PC-9 (cell line): Measurements from ENCODE around the gene OR5B21. TPM values are rescaled to one million over a fixed set of nuclear protein-coding genes. Genes with fewer than 3 reads are reported as not detected.

Source experiments
- BruUV-seq: library from RNA; stranded (reverse); fragments of 400-500 nt; replicated peaks from 2 replicates; lab custom pipeline; 2021; lab: Mats Ljungman, UMichigan
- CTCF ChIA-PET: fragments of 300-600 bp; sonication (Branson Sonifier 250); formaldehyde crosslinking; loops from one replicate; lab custom pipeline; 2022; ENCODE audit warnings: antibody characterized with exemption; lab: Charles Lee
- POLR2A ChIA-PET: fragments of 300-600 bp; sonication (Branson Sonifier 250); formaldehyde crosslinking; loops from one replicate; lab custom pipeline; 2022; ENCODE audit warnings: antibody characterized with exemption; ENCODE audit not compliant: unreplicated experiment; lab: Charles Lee
- DNase-seq, 2 experiments: peaks; one replicate each; pipeline versions ENCODE4 v3.0.0 to v3.0.0-alpha.2; 2015 to 2022; ENCODE audit warnings: mixed read lengths in 1 of 2
- H2AFZ ChIP-seq: fragments of 200-600 bp; sonication (generic); 2 replicates; pipeline ENCODE4 v1.8.1; 2017; ENCODE audit warnings: antibody characterized with exemption
- H3F3A ChIP-seq: fragments of 200-600 bp; sonication (generic); 2 replicates; pipeline ENCODE4 v1.8.1; 2017; ENCODE audit warnings: antibody characterized with exemption, mild to moderate bottlenecking, low read depth; ENCODE audit not compliant: insufficient read depth
- H3K27ac ChIP-seq: fragments of 200-600 bp; sonication (generic); 2 replicates; pipeline ENCODE4 v1.6.1; 2016; ENCODE audit warnings: mixed run types
- H3K27me3 ChIP-seq: fragments of 200-600 bp; sonication (generic); 2 replicates; pipeline ENCODE4 v1.6.1; 2016; ENCODE audit warnings: low read depth, mixed run types; ENCODE audit not compliant: insufficient read depth
- H3K36me3 ChIP-seq: fragments of 200-600 bp; sonication (generic); 2 replicates; pipeline ENCODE4 v1.6.1; 2016; ENCODE audit warnings: low read depth, mixed run types
- H3K4me1 ChIP-seq: fragments of 200-600 bp; sonication (generic); replicated peaks from 2 replicates; pipeline ENCODE4 v1.6.1; 2016; ENCODE audit warnings: mixed run types; ENCODE audit not compliant: insufficient read depth
- H3K4me2 ChIP-seq: fragments of 200-600 bp; sonication (generic); 2 replicates; pipeline ENCODE4 v1.6.1; 2017; ENCODE audit warnings: mixed run types
- H3K4me3 ChIP-seq: fragments of 200-600 bp; sonication (generic); 2 replicates; pipeline ENCODE4 v1.6.1; 2016; ENCODE audit warnings: mixed run types
- H3K79me2 ChIP-seq: fragments of 200-600 bp; sonication (generic); 2 replicates; pipeline ENCODE4 v1.6.1; 2017; ENCODE audit warnings: low read depth, mixed run types
- H3K9me2 ChIP-seq: fragments of 200-600 bp; sonication (generic); 2 replicates; pipeline ENCODE4 v1.8.1; 2017; ENCODE audit warnings: mild to moderate bottlenecking; ENCODE audit not compliant: insufficient read depth
- H3K9me3 ChIP-seq: fragments of 200-600 bp; sonication (generic); 2 replicates; pipeline ENCODE4 v1.8.1; 2016; ENCODE audit warnings: low read depth; ENCODE audit not compliant: insufficient read depth
- H4K20me1 ChIP-seq: fragments of 200-600 bp; sonication (generic); 2 replicates; pipeline ENCODE4 v1.8.1; 2017; ENCODE audit not compliant: insufficient read depth
- CTCF ChIP-seq: fragments of 200-600 bp; sonication (generic); conservative IDR thresholded peaks from 2 replicates; pipeline ENCODE4 v1.6.1; 2017; ENCODE audit warnings: mixed run types, antibody characterized with exemption, mild to moderate bottlenecking, moderate library complexity
- EZH2 ChIP-seq: fragments of 200-600 bp; sonication (generic); IDR thresholded peaks from 2 replicates; pipeline ENCODE4 v1.8.0; 2017; ENCODE audit warnings: antibody characterized with exemption, low read depth
- intact Hi-C: fragments of 100-400 bp; cut with micrococcal nuclease; formaldehyde crosslinking; loops from one replicate; pipeline ENCODE4 v1.10.0; 2022; ENCODE audit not compliant: unreplicated experiment
- total RNA-seq: library from RNA; stranded (reverse); gene quantifications from 2 replicates; pipeline ENCODE4 v1.2.3, GENCODE V29; 2021

OR5B21 gene
- total RNA-seq, 1 experiment from 2014 or later: not detected

- no peak overlapping the region for H3K27ac ChIP-seq
- no peaks in the 10 kb centered on the region for H3K36me3 ChIP-seq
- intact Hi-C loops: no loop called here
- TF ChIP-seq CTCF (no peak), EZH2 (no peak)
- H3K27me3 ChIP-seq: no peaks in the 10 kb centered on the region
- H3K4me2 ChIP-seq: no peak overlapping the region
- H3K9me3 ChIP-seq: no peaks in the 10 kb centered on the region
- H3K4me3 ChIP-seq: no peak overlapping the region
- no peak for DNase-seq
- ChIA-PET CTCF (no interaction called here), POLR2A (no interaction called here)
- no peaks in the 10 kb centered on the region for H3K9me2 ChIP-seq
- no peaks in the 10 kb centered on the region for H4K20me1 ChIP-seq
- no peaks in the 10 kb centered on the region for H3K79me2 ChIP-seq
- no TSS peak for BruUV-seq
- H2AFZ ChIP-seq: no peak overlapping the region
- no peaks in the 10 kb centered on the region for H3K4me1 ChIP-seq
- no peaks in the 10 kb centered on the region for H3F3A ChIP-seq
Measured at GRCh38 chr11:58505849-58506248, 2.1 kb downstream of the OR5B21 start.

GRCh38 chr11:58504232-58504631 is 3.7 kb downstream of the OR5B21 start:
- no TSS peak for BruUV-seq

GRCh38 chr11:58503361-58503856 is 4.5 kb downstream of the OR5B21 start:
- intact Hi-C loops: no loop called here
- H3K27ac ChIP-seq: no peak overlapping the region
- BruUV-seq: no TSS peak
- no peaks in the 10 kb centered on the region for H4K20me1 ChIP-seq
- no peak for TF ChIP-seq CTCF
- no peak for TF ChIP-seq EZH2
- no peaks in the 10 kb centered on the region for H3K4me1 ChIP-seq
- no peaks in the 10 kb centered on the region for H3K36me3 ChIP-seq
- peaks cover 3% of the 10 kb centered on the region; the same call in 1 of the 2 replicates for H3K27me3 ChIP-seq
- ChIA-PET POLR2A (no interaction called here), CTCF (no interaction called here)
- DNase-seq: no peak
- no peak overlapping the region for H2AFZ ChIP-seq
- H3K79me2 ChIP-seq: no peaks in the 10 kb centered on the region
- no peaks in the 10 kb centered on the region for H3K9me3 ChIP-seq
- H3K4me3 ChIP-seq: no peak overlapping the region
- no peak overlapping the region for H3K4me2 ChIP-seq
- no peaks in the 10 kb centered on the region for H3K9me2 ChIP-seq
- no peaks in the 10 kb centered on the region for H3F3A ChIP-seq

More at GRCh38 chr11:58504232-58504631, 3.7 kb downstream of the OR5B21 start:
- Histone ChIP-seq H3K27me3 (peaks cover 3% of the 10 kb centered on the region; the same call in 1 of the 2 replicates), H3K36me3 (no peaks in the 10 kb centered on the region), H3K4me2 (no peak overlapping the region), H3K9me2 (no peaks in the 10 kb centered on the region), H3K4me1 (no peaks in the 10 kb centered on the region), H3K4me3 (no peak overlapping the region), H2AFZ (no peak overlapping the region), H3K9me3 (no peaks in the 10 kb centered on the region), H3F3A (no peaks in the 10 kb centered on the region), H4K20me1 (no peaks in the 10 kb centered on the region), H3K79me2 (no peaks in the 10 kb centered on the region), H3K27ac (no peak overlapping the region)
- POLR2A ChIA-PET: no interaction called here
- intact Hi-C loops: no loop called here
- DNase-seq: no peak
- CTCF ChIA-PET: no interaction called here
- no peak for TF ChIP-seq EZH2
- no peak for TF ChIP-seq CTCF
